Neural cell (in vitro differentiated cells): ENCODE data around the gene FBXO38. TPM values are rescaled to one million over a fixed set of nuclear protein-coding genes. Genes with fewer than 3 reads are reported as not detected.

Source experiments
- H2AFZ ChIP-seq: fragments of 200-600, 300-800 bp; sonication (generic), shearing (Covaris generic); 2 replicates; pipeline ENCODE4 v1.6.0; 2014; ENCODE audit warnings: low read depth, mild to moderate bottlenecking, antibody characterized with exemption, low read length, moderate library complexity
- H3F3A ChIP-seq: fragments of 200-600 bp; shearing (Covaris generic); 2 replicates; pipeline ENCODE4 v1.6.1; 2016; ENCODE audit warnings: mild to moderate bottlenecking, moderate library complexity, mixed read lengths, antibody characterized with exemption, low read length; ENCODE audit not compliant: insufficient read depth, poor library complexity, severe bottlenecking
- H3K27ac ChIP-seq: fragments of 200-600, 300-800 bp; sonication (generic), shearing (Covaris generic); 2 replicates; pipeline ENCODE4 v1.5.1; 2014; ENCODE audit warnings: mild to moderate bottlenecking, low read length, moderate library complexity
- H3K27me3 ChIP-seq: fragments of 300-800, 200-600 bp; sonication (generic), shearing (Covaris generic); 2 replicates; pipeline ENCODE4 v1.6.0; 2014; ENCODE audit warnings: mild to moderate bottlenecking, low read depth, low read length, moderate library complexity; ENCODE audit not compliant: insufficient read depth
- H3K36me3 ChIP-seq: fragments of 300-800, 200-600 bp; sonication (generic), shearing (Covaris generic); 2 replicates; pipeline ENCODE4 v1.5.1; 2014; ENCODE audit warnings: mild to moderate bottlenecking, antibody characterized with exemption, low read length, moderate library complexity; ENCODE audit not compliant: insufficient read depth
- H3K4me2 ChIP-seq: fragments of 300-800, 200-600 bp; sonication (generic), shearing (Covaris generic); 2 replicates; pipeline ENCODE4 v1.6.0; 2014; ENCODE audit warnings: mild to moderate bottlenecking, low read length
- H3K4me3 ChIP-seq: fragments of 300-800, 200-600 bp; sonication (generic), shearing (Covaris generic); 2 replicates; pipeline ENCODE4 v1.5.1; 2014; ENCODE audit warnings: mild to moderate bottlenecking, low read length, moderate library complexity
- H3K79me2 ChIP-seq: fragments of 200-600 bp; shearing (Covaris generic); replicated peaks from 2 replicates; pipeline ENCODE4 v1.6.0; 2014; ENCODE audit warnings: mild to moderate bottlenecking, low read length, moderate library complexity; ENCODE audit not compliant: insufficient read depth
- H3K9ac ChIP-seq: fragments of 300-800, 200-600 bp; sonication (generic), shearing (Covaris generic); 2 replicates; pipeline ENCODE4 v1.6.1; 2016; ENCODE audit warnings: mild to moderate bottlenecking, low read length, mixed read lengths
- H3K9me2 ChIP-seq: fragments of 200-600 bp; shearing (Covaris generic); 2 replicates; pipeline ENCODE4 v1.6.1; 2016; ENCODE audit warnings: mild to moderate bottlenecking, low read length, mixed read lengths; ENCODE audit not compliant: insufficient read depth
- H3K9me3 ChIP-seq: fragments of 200-600, 300-800 bp; sonication (generic), shearing (Covaris generic); 2 replicates; pipeline ENCODE4 v1.6.1; 2016; ENCODE audit warnings: mild to moderate bottlenecking, mixed run types, low read length, moderate library complexity, mixed read lengths
- H4K20me1 ChIP-seq: fragments of 200-600 bp; shearing (Covaris generic); 2 replicates; pipeline ENCODE4 v1.6.1; 2016; ENCODE audit warnings: mild to moderate bottlenecking, mixed run types; ENCODE audit not compliant: insufficient read depth
- CTCF ChIP-seq: fragments of 450-650 bp; IDR thresholded peaks from 2 replicates; pipeline ENCODE4 v1.5.1; 2014; ENCODE audit warnings: antibody characterized with exemption, mild to moderate bottlenecking, moderate library complexity; ENCODE audit not compliant: poor library complexity, severe bottlenecking
- EP300 ChIP-seq: fragments of 450-650 bp; conservative IDR thresholded peaks from 2 replicates; pipeline ENCODE4 v1.6.1; 2014; ENCODE audit warnings: antibody characterized with exemption, mild to moderate bottlenecking, moderate library complexity; ENCODE audit not compliant: poor library complexity, severe bottlenecking
- EZH2 ChIP-seq: fragments of 200-600, 300-800 bp; shearing (Covaris generic), sonication (generic); IDR thresholded peaks from 2 replicates; pipeline ENCODE4 v1.6.1; 2014; ENCODE audit warnings: antibody characterized with exemption, low read length, borderline replicate concordance, mild to moderate bottlenecking; ENCODE audit not compliant: insufficient read depth, poor library complexity, severe bottlenecking
- MXI1 ChIP-seq: fragments of 450-650 bp; conservative IDR thresholded peaks from 2 replicates; pipeline ENCODE4 v1.6.1; 2014; ENCODE audit warnings: antibody characterized with exemption, mild to moderate bottlenecking; ENCODE audit not compliant: poor library complexity, severe bottlenecking
- POLR2AphosphoS5 ChIP-seq: IDR thresholded peaks from 2 replicates; pipeline ENCODE4 v1.6.1; 2012
- RAD21 ChIP-seq: fragments of 450-650 bp; conservative IDR thresholded peaks from 2 replicates; pipeline ENCODE4 v1.6.1; 2014; ENCODE audit warnings: antibody characterized with exemption, mild to moderate bottlenecking, moderate library complexity
- REST ChIP-seq: IDR thresholded peaks from 2 replicates; pipeline ENCODE4 v1.6.1; 2012; ENCODE audit warnings: borderline replicate concordance
- SMC3 ChIP-seq: fragments of 450-650 bp; conservative IDR thresholded peaks from 2 replicates; pipeline ENCODE4 v1.6.1; 2014; ENCODE audit warnings: antibody characterized with exemption, mild to moderate bottlenecking, moderate library complexity; ENCODE audit not compliant: poor library complexity
- TAF1 ChIP-seq: IDR thresholded peaks from 2 replicates; pipeline ENCODE4 v1.6.1; 2012; ENCODE audit warnings: low read depth
- polyA plus RNA-seq: library from polyadenylated mRNA; depleted of rRNA; stranded (reverse); fragments of >200 nt; gene quantifications from 2 replicates; pipeline ENCODE4 v1.2.3, GENCODE V29; 2014

The FBXO38 gene
- polyA plus RNA-seq, 1 donor from 2014 or later, result 69.1 TPM

GRCh38 chr5:148457183-148457620 is 73.4 kb downstream of the FBXO38 start:
- TF ChIP-seq CTCF, result peak; percentile 40
- no peak for TF ChIP-seq SMC3
- Histone ChIP-seq H3K79me2 (no peaks in the 10 kb centered on the region), H2AFZ (peak overlapping the region; percentile 9), H3K9me3 (no peaks in the 10 kb centered on the region), H3K9me2 (no peaks in the 10 kb centered on the region), H3K27me3 (no peaks in the 10 kb centered on the region), H3K36me3 (no peaks in the 10 kb centered on the region), H3F3A (no peaks in the 10 kb centered on the region), H3K27ac (no peak overlapping the region), H3K4me2 (no peak overlapping the region), H4K20me1 (no peaks in the 10 kb centered on the region), H3K4me3 (no peak overlapping the region), H3K9ac (no peak overlapping the region)

- Histone ChIP-seq H4K20me1 (no peaks in the 10 kb centered on the region), H3K9me3 (no peaks in the 10 kb centered on the region), H2AFZ (no peak overlapping the region), H3K27ac (no peak overlapping the region), H3F3A (no peaks in the 10 kb centered on the region), H3K36me3 (no peaks in the 10 kb centered on the region), H3K9me2 (no peaks in the 10 kb centered on the region), H3K4me3 (no peak overlapping the region), H3K9ac (no peak overlapping the region), H3K4me2 (no peak overlapping the region), H3K79me2 (no peaks in the 10 kb centered on the region), H3K27me3 (no peaks in the 10 kb centered on the region)
- TF ChIP-seq POLR2AphosphoS5 (no peak), RAD21 (no peak), EP300 (no peak), MXI1 (no peak), REST (no peak), TAF1 (no peak), SMC3 (no peak), EZH2 (no peak), CTCF (no peak)
Observed at GRCh38 chr5:148458036-148458888, 74.5 kb downstream of the FBXO38 start.
